H1 (cell line): ENCODE results near the gene KLF7. TPM values are rescaled to one million over a fixed set of nuclear protein-coding genes. Genes with fewer than 3 reads are reported as not detected.

Experiments
- CTCF ChIA-PET: fragments of 300-600 bp; sonication (Branson Sonifier 250); formaldehyde crosslinking; loops from one replicate; lab custom pipeline; 2021; ENCODE audit not compliant: partially characterized antibody; lab: Charles Lee
- POLR2A ChIA-PET: fragments of 300-600 bp; sonication (Branson Sonifier 250); formaldehyde crosslinking; loops from one replicate; lab custom pipeline; 2021; ENCODE audit warnings: inconsistent platforms; ENCODE audit not compliant: partially characterized antibody; lab: Charles Lee
- DNase-seq, 2 experiments: peaks; one replicate each; pipeline versions ENCODE4 v3.0.0 to v3.0.0-alpha.2; 2010 to 2022; ENCODE audit warnings: low spot score in 2 of 2, low read depth in 1 of 2, mixed read lengths in 1 of 2
- FAIRE-seq: peaks from 2 replicates; lab custom pipeline; 2011; peaks lifted over from hg19 to GRCh38; lab: Jason Lieb, UNC
- H2AFZ ChIP-seq: 2 replicates; pipeline ENCODE4 v1.8.1; 2012; ENCODE audit warnings: low read length, inconsistent platforms
- H2AK5ac ChIP-seq: 2 replicates; pipeline ENCODE4 v1.6.1; 2013; ENCODE audit warnings: low read depth, low read length
- H2BK120ac ChIP-seq: replicated peaks from 2 replicates; pipeline ENCODE3; 2013; ENCODE audit warnings: low read depth, low read length, inconsistent platforms
- H2BK12ac ChIP-seq: 2 replicates; pipeline ENCODE4 v1.6.1; 2013; ENCODE audit warnings: low read depth, low read length
- H2BK15ac ChIP-seq: 2 replicates; pipeline ENCODE4 v1.6.1; 2013; ENCODE audit warnings: low read length
- H2BK20ac ChIP-seq: 2 replicates; pipeline ENCODE4 v1.6.1; 2013; ENCODE audit warnings: low read length
- H2BK5ac ChIP-seq: 2 replicates; pipeline ENCODE4 v1.6.1; 2013; ENCODE audit warnings: low read depth, low read length
- H3K14ac ChIP-seq: 2 replicates; pipeline ENCODE4 v1.6.1; 2013; ENCODE audit warnings: inconsistent platforms; ENCODE audit not compliant: insufficient read length
- H3K18ac ChIP-seq: 2 replicates; pipeline ENCODE4 v1.6.1; 2013; ENCODE audit warnings: low read length; ENCODE audit errors: extremely low read depth
- H3K23ac ChIP-seq: 2 replicates; pipeline ENCODE4 v1.6.1; 2013; ENCODE audit warnings: inconsistent platforms; ENCODE audit not compliant: insufficient read length
- H3K23me2 ChIP-seq: 2 replicates; pipeline ENCODE4 v1.6.1; 2013; ENCODE audit warnings: low read depth, low read length
- H3K27ac ChIP-seq: 2 replicates; pipeline ENCODE4 v1.6.1; 2011; ENCODE audit warnings: low read depth, low read length, inconsistent platforms
- H3K27me3 ChIP-seq, 4 experiments: replicated peaks in 1 of 4; 1 replicate in 1 of 4; 2 replicates in 3 of 4; pipeline versions ENCODE4 v1.6.1 to v1.8.1; 2011 to 2013; ENCODE audit warnings: low read length in 3 of 4, mild to moderate bottlenecking in 3 of 4, inconsistent platforms in 2 of 4, mixed read lengths in 2 of 4, moderate library complexity in 1 of 4; ENCODE audit not compliant: control insufficient read depth in 3 of 4, insufficient read depth in 3 of 4; ENCODE audit errors: extremely low read depth in 1 of 4
- H3K36me3 ChIP-seq, 4 experiments: 2 replicates each; pipeline versions ENCODE4 v1.6.1 to v1.8.1; 2011 to 2013; ENCODE audit warnings: mild to moderate bottlenecking in 4 of 4, low read length in 3 of 4, moderate library complexity in 2 of 4, control low read depth in 1 of 4, inconsistent platforms in 1 of 4; ENCODE audit not compliant: insufficient read depth in 4 of 4, control insufficient read depth in 2 of 4
- H3K4ac ChIP-seq: replicated peaks from 2 replicates; pipeline ENCODE3; 2013; ENCODE audit warnings: low read length, low read depth, mixed read lengths, inconsistent platforms; ENCODE audit not compliant: insufficient read length
- H3K4me1 ChIP-seq, 4 experiments: replicated peaks in 1 of 4; 1 replicate in 1 of 4; 2 replicates in 3 of 4; pipeline versions ENCODE4 v1.6.1 to v1.8.1; 2011 to 2013; ENCODE audit warnings: low read length in 3 of 4, inconsistent platforms in 2 of 4, mixed read lengths in 1 of 4; ENCODE audit not compliant: insufficient read depth in 4 of 4, control insufficient read depth in 3 of 4
- H3K4me2 ChIP-seq, 2 experiments: 2 replicates each; pipeline versions ENCODE4 v1.6.1 to v1.8.1; 2011 to 2013; ENCODE audit warnings: low read depth in 2 of 2, low read length in 2 of 2, control low read depth in 1 of 2, inconsistent platforms in 1 of 2, mild to moderate bottlenecking in 1 of 2; ENCODE audit not compliant: insufficient read depth in 1 of 2
- H3K4me3 ChIP-seq, 4 experiments: fragments of 200-600, 300-600 bp in 1 of 4; sonication (generic), shearing (Covaris generic), sonication (Bioruptor Twin) in 1 of 4; 2 replicates each; pipeline versions ENCODE4 v1.5.1 to v1.8.1; 2011 to 2016; ENCODE audit warnings: low read length in 4 of 4, low read depth in 3 of 4, control low read depth in 2 of 4, inconsistent platforms in 2 of 4, mild to moderate bottlenecking in 2 of 4, mixed read lengths in 1 of 4, moderate library complexity in 1 of 4; ENCODE audit not compliant: insufficient read depth in 2 of 4; ENCODE audit errors: extremely low read depth in 1 of 4
- H3K56ac ChIP-seq: replicated peaks from 2 replicates; pipeline ENCODE3; 2013; ENCODE audit warnings: low read depth, mild to moderate bottlenecking, mixed read lengths, low read length, inconsistent platforms; ENCODE audit not compliant: insufficient read length
- H3K79me1 ChIP-seq: 2 replicates; pipeline ENCODE4 v1.6.1; 2013; ENCODE audit warnings: low read depth, low read length, control low read depth
- H3K79me2 ChIP-seq, 2 experiments: 2 replicates each; pipeline versions ENCODE4 v1.6.1 to v1.8.1; 2012 to 2013; ENCODE audit warnings: low read length in 2 of 2, mild to moderate bottlenecking in 2 of 2, inconsistent platforms in 1 of 2; ENCODE audit not compliant: insufficient read depth in 2 of 2, control insufficient read depth in 1 of 2
- H3K9ac ChIP-seq, 4 experiments: replicated peaks in 1 of 4; 1 replicate in 1 of 4; 2 replicates in 3 of 4; pipeline versions ENCODE4 v1.6.1 to v1.8.1; 2011 to 2013; ENCODE audit warnings: low read depth in 3 of 4, low read length in 3 of 4, control low read depth in 2 of 4, mild to moderate bottlenecking in 2 of 4, moderate library complexity in 2 of 4, inconsistent platforms in 1 of 4; ENCODE audit errors: extremely low read depth in 1 of 4
- H3K9me3 ChIP-seq, 2 experiments: 2 replicates each; pipeline versions ENCODE4 v1.6.1 to v1.8.1; 2012 to 2013; ENCODE audit warnings: mild to moderate bottlenecking in 2 of 2, moderate library complexity in 2 of 2, control low read depth in 1 of 2, inconsistent platforms in 1 of 2, low read depth in 1 of 2, low read length in 1 of 2, mixed read lengths in 1 of 2; ENCODE audit not compliant: insufficient read depth in 2 of 2
- H4K20me1 ChIP-seq, 2 experiments: replicated peaks in 1 of 2; 2 replicates each; pipeline versions ENCODE3 to v1.8.1; 2011 to 2013; ENCODE audit warnings: inconsistent platforms in 2 of 2, low read length in 2 of 2, mild to moderate bottlenecking in 1 of 2; ENCODE audit not compliant: insufficient read depth in 2 of 2, control insufficient read depth in 1 of 2
- H4K5ac ChIP-seq: 2 replicates; pipeline ENCODE4 v1.6.1; 2013; ENCODE audit warnings: low read length, low read depth, mixed read lengths, inconsistent platforms; ENCODE audit not compliant: insufficient read length
- H4K8ac ChIP-seq: 2 replicates; pipeline ENCODE4 v1.8.0; 2013; ENCODE audit warnings: mild to moderate bottlenecking, moderate library complexity, low read length, inconsistent platforms; ENCODE audit not compliant: insufficient read depth; ENCODE audit errors: extremely low read depth
- H4K91ac ChIP-seq: replicated peaks from 2 replicates; pipeline ENCODE3; 2013; ENCODE audit warnings: low read length, mixed read lengths, inconsistent platforms; ENCODE audit not compliant: insufficient read length
- CHD1 ChIP-seq: IDR thresholded peaks from 2 replicates; pipeline ENCODE4 v1.6.1; 2012; ENCODE audit warnings: low read depth, low read length, improper control_type of control experiment
- CTCF ChIP-seq, 3 experiments: IDR thresholded peaks; 1 replicate in 2 of 3; 2 replicates in 1 of 3; pipeline versions ENCODE4 v1.5.1 to v1.6.1; 2011; ENCODE audit warnings: low read length in 3 of 3, mild to moderate bottlenecking in 3 of 3, inconsistent platforms in 2 of 3, low read depth in 1 of 3, moderate library complexity in 1 of 3; ENCODE audit not compliant: insufficient read depth in 1 of 3; ENCODE audit errors: control extremely low read depth in 1 of 3
- RAD21 ChIP-seq, 2 experiments: IDR thresholded peaks in 1 of 2; conservative IDR thresholded peaks in 1 of 2; 2 replicates each; pipeline ENCODE4 v1.6.1; 2011; ENCODE audit warnings: low read depth in 2 of 2, low read length in 2 of 2, improper control_type of control experiment in 1 of 2, inconsistent platforms in 1 of 2, mild to moderate bottlenecking in 1 of 2, moderate library complexity in 1 of 2
- WGBS, 2 experiments: shearing (Covaris generic) in 1 of 2; methylation state at CpG; one replicate each; pipeline versions ENCODE4 v1.1.6 to v1.1.7; 2013 to 2015; ENCODE audit warnings: low lambda C conversion rate in 2 of 2, mixed read lengths in 2 of 2, inconsistent platforms in 1 of 2, low coverage in 1 of 2, missing lambda C conversion rate in 1 of 2; ENCODE audit not compliant: insufficient replicate concordance in 2 of 2, insufficient coverage in 1 of 2, insufficient read length in 1 of 2; ENCODE audit errors: extremely low coverage in 1 of 2, missing lambda C conversion rate in 1 of 2; 5-methylcytosine and 5-hydroxymethylcytosine counted together
- polyA plus RNA-seq, 7 experiments: library from polyadenylated mRNA; depleted of rRNA in 3 of 7; stranded (reverse) in 5 of 7; unstranded in 2 of 7; fragments of >200 nt in 5 of 7; fragments of 200-250 nt in 2 of 7; gene quantifications; 1 replicate in 5 of 7; 2 replicates in 1 of 7; 4 replicates in 1 of 7; pipeline versions ENCODE4 v1.2.1 to v1.2.3, GENCODE V29; 2011 to 2013; ENCODE audit warnings: missing spikeins in 2 of 7, mixed read lengths in 2 of 7
- total RNA-seq: library from RNA; stranded (reverse); fragmentation: NEBNext Ultra II Directional; extraction: Animal tissue kit (Norgen Biotek cat#: 25700); gene quantifications from 2 replicates; pipeline ENCODE4 v1.2.1, GENCODE V29; 2021

KLF7 gene
- total and polyA plus RNA-seq, 2 of the 8 experiments (the other 6 are each of a cell fraction or from before 2014, with no cell fraction given), result 9.6 to 23.3 TPM

DNA sequence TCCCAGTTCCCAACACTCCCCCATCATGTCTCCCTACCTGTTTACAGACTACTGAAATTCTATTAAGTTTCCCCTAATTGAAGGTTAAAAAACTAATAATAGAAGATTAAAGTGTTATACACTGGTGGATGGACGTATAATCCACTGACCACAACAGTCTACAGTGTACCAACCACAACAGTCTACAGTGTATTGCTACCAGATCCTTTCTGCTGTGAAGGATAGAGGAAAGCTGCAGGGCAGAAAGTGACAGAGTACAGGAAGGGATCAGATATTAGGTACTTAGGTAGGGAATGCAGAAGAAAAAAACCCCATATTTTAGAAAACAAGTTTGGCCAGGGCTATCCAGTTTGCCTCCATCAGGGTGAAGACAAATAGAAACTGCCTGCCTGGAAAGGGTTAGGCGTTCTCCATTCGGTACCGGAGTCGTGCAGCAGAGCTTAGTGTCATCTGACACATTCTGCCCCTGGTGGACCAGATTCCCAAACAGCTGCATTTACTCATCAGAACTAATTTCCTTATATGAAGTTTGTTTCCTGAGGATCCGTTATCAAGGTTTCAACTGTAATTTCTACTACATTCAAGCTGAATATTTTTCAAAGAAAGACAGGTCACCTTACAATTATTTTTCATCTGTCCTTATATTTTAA lies 49.9 kb downstream of the KLF7 start:
- ChIA-PET CTCF (interaction anchor here (0.7 to 1.6 kb wide), 5 partner anchors 8 to 127 kb away, joined by 3 to 4 read pairs (median 4); no protein-coding TSS in a partner anchor), POLR2A (no interaction called here)
- H3K36me3 ChIP-seq, result no peaks in the 10 kb centered on the region
- no peak overlapping the region for H2BK5ac ChIP-seq
- no peak overlapping the region for H3K4me2 ChIP-seq
- H2BK20ac ChIP-seq, result no peak overlapping the region
- TF ChIP-seq RAD21 (IDR thresholded peaks at IDR 0.05 in 1 of 2, conservative IDR thresholded peaks at IDR 0.05 in 1 of 2; ENCODE audit: low read depth in 2 of 2, low read length in 2 of 2) (peak; percentile 9 to 34; a peak in 3 of 4 replicates), CTCF (IDR thresholded peaks at IDR 0.05; ENCODE audit: control extremely low read depth in 1 of 3, insufficient read depth in 1 of 3, low read depth in 1 of 3, low read length in 3 of 3) (peak in 2 of 3 experiments; percentile 4 to 27; a peak in 1 of 4 replicates), CHD1 (no peak)
- H3K4me3 ChIP-seq, result no peak overlapping the region
- no peak overlapping the region for H3K14ac ChIP-seq
- no peak overlapping the region for H2BK120ac ChIP-seq
- H2AFZ ChIP-seq, result no peak overlapping the region
- H3K79me2 ChIP-seq, result peaks cover 0 to 8% of the 10 kb centered on the region in 2 experiments; a peak in 2 of 4 replicates
- no peak overlapping the region for H3K9ac ChIP-seq
- no peak overlapping the region for H2BK12ac ChIP-seq
- no peak overlapping the region for H2BK15ac ChIP-seq
- no peaks in the 10 kb centered on the region; a peak in 1 of 7 replicates for H3K4me1 ChIP-seq
- no peaks in the 10 kb centered on the region for H3K9me3 ChIP-seq
- H4K5ac ChIP-seq, result no peak overlapping the region
- 79% methylated on average over 6 of the region's 6 CpGs; no CpG with 5 or more reads in 1 of the 2 experiments for WGBS, 2 experiments
- no peaks in the 10 kb centered on the region for H4K20me1 ChIP-seq
- H3K56ac ChIP-seq, result no peak overlapping the region
- DNase-seq, result no peak
- no peak overlapping the region for H4K91ac ChIP-seq
- no peak overlapping the region for H4K8ac ChIP-seq
- peak; percentile 36 for FAIRE-seq
- H3K27ac ChIP-seq, result no peak overlapping the region
- H3K23me2 ChIP-seq, result no peaks in the 10 kb centered on the region
- H3K27me3 ChIP-seq, result no peaks in the 10 kb centered on the region
- no peak overlapping the region for H3K18ac ChIP-seq
- H2AK5ac ChIP-seq, result no peak overlapping the region
- H3K79me1 ChIP-seq, result no peaks in the 10 kb centered on the region; the same call in 1 of the 2 replicates
- no peak overlapping the region for H3K4ac ChIP-seq
- no peak overlapping the region for H3K23ac ChIP-seq
